HCT116 (cell line): Measurements from ENCODE around the gene ITPKB.

Source experiments
- EZH2 ChIP-seq: fragments of 200-600 bp; sonication (generic); IDR thresholded peaks from 2 replicates; pipeline ENCODE4 v1.6.1; 2017; ENCODE audit warnings: antibody characterized with exemption, mixed run types
- EZH2phosphoT487 ChIP-seq: fragments of 200-600 bp; IDR thresholded peaks from 2 replicates; pipeline ENCODE4 v1.6.1; 2018; ENCODE audit warnings: antibody characterized with exemption, borderline replicate concordance
- POLR2A ChIP-seq: IDR thresholded peaks from 2 replicates; pipeline ENCODE4 v1.7.0; 2011; ENCODE audit warnings: borderline replicate concordance; ENCODE audit not compliant: insufficient read depth, insufficient read length; ENCODE audit errors: extremely low read depth
- POLR2AphosphoS5 ChIP-seq: IDR thresholded peaks from 2 replicates; pipeline ENCODE4 v1.6.1; 2011; ENCODE audit warnings: mild to moderate bottlenecking, low read depth, low read length, moderate library complexity
- REST ChIP-seq: IDR thresholded peaks from 2 replicates; pipeline ENCODE4 v1.6.1; 2012; ENCODE audit warnings: low read depth
- SP1 ChIP-seq: IDR thresholded peaks from 2 replicates; pipeline ENCODE4 v1.6.1; 2012; ENCODE audit warnings: low read depth
- TCF7L2 ChIP-seq: IDR thresholded peaks from 2 replicates; pipeline ENCODE4 v1.7.0; 2011; ENCODE audit warnings: borderline replicate concordance, inconsistent platforms; ENCODE audit not compliant: insufficient read depth, insufficient read length; ENCODE audit errors: extremely low read depth
- ZNF274 ChIP-seq: fragments of 200-500 bp; sonication (Bioruptor generic); IDR thresholded peaks from 2 replicates; pipeline ENCODE4 v1.6.1; 2014; ENCODE audit warnings: mild to moderate bottlenecking, low read depth, low read length, inconsistent platforms
- TF ChIP-seq, protein P1 (sequence below), 3 experiments: fragments of 200-600 bp in 1 of 3; sonication (generic) in 1 of 3; IDR thresholded peaks in 2 of 3; conservative IDR thresholded peaks in 1 of 3; 2 replicates each; pipeline ENCODE4 v1.5.1; 2012 to 2017; ENCODE audit warnings: low read depth in 2 of 3, low read length in 2 of 3, antibody characterized with exemption in 1 of 3, borderline replicate concordance in 1 of 3, control low read depth in 1 of 3, mild to moderate bottlenecking in 1 of 3, mixed read lengths in 1 of 3, mixed run types in 1 of 3, moderate library complexity in 1 of 3; ENCODE audit not compliant: insufficient read depth in 1 of 3

GRCh38 chr1:226679262-226679661, 59.8 kb downstream of the ITPKB start:
- TF ChIP-seq, protein P1, sequence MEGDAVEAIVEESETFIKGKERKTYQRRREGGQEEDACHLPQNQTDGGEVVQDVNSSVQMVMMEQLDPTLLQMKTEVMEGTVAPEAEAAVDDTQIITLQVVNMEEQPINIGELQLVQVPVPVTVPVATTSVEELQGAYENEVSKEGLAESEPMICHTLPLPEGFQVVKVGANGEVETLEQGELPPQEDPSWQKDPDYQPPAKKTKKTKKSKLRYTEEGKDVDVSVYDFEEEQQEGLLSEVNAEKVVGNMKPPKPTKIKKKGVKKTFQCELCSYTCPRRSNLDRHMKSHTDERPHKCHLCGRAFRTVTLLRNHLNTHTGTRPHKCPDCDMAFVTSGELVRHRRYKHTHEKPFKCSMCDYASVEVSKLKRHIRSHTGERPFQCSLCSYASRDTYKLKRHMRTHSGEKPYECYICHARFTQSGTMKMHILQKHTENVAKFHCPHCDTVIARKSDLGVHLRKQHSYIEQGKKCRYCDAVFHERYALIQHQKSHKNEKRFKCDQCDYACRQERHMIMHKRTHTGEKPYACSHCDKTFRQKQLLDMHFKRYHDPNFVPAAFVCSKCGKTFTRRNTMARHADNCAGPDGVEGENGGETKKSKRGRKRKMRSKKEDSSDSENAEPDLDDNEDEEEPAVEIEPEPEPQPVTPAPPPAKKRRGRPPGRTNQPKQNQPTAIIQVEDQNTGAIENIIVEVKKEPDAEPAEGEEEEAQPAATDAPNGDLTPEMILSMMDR (IDR thresholded peaks at IDR 0.05 in 2 of 3, conservative IDR thresholded peaks at IDR 0.05 in 1 of 3; ENCODE audit: borderline replicate concordance in 1 of 3, insufficient read depth in 1 of 3, low read depth in 2 of 3, low read length in 2 of 3) = no peak
- TF ChIP-seq POLR2A (no peak), EZH2 (no peak), REST (no peak), SP1 (no peak), ZNF274 (no peak), EZH2phosphoT487 (no peak), TCF7L2 (no peak), POLR2AphosphoS5 (no peak)
